IPS-18c (cell line): ENCODE measurements around the gene MAG.

Source experiments
- H3K4me3 ChIP-seq: 2 replicates; pipeline ENCODE4 v1.7.0; 2013; ENCODE audit warnings: low read depth, mild to moderate bottlenecking, low read length, moderate library complexity; ENCODE audit not compliant: insufficient read depth
- H3K9me3 ChIP-seq: one replicate; pipeline ENCODE4 v1.6.1; 2013; ENCODE audit warnings: mild to moderate bottlenecking, low read length, moderate library complexity; ENCODE audit not compliant: control insufficient read depth, insufficient read depth

The MAG gene

GRCh38 chr19:35291259-35291658 lies 702 bp upstream of the MAG start:
- Histone ChIP-seq H3K9me3 (no peaks in the 10 kb centered on the region), H3K4me3 (no peak overlapping the region)

- Histone ChIP-seq H3K9me3 (no peaks in the 10 kb centered on the region), H3K4me3 (no peak overlapping the region)
These were observed 731 bp downstream of the MAG start for GRCh38 chr19:35292421-35293362.

GRCh38 chr19:35293363-35293739 lies 1.4 kb downstream of the MAG start:
- Histone ChIP-seq H3K4me3 (no peak overlapping the region), H3K9me3 (no peaks in the 10 kb centered on the region)

- H3K4me3 ChIP-seq: no peak overlapping the region
- H3K9me3 ChIP-seq: no peaks in the 10 kb centered on the region
These were observed 1.8 kb downstream of the MAG start for GRCh38 chr19:35293808-35294207.

- Histone ChIP-seq H3K9me3 (no peaks in the 10 kb centered on the region), H3K4me3 (no peak overlapping the region)
These were observed 2.4 kb downstream of the MAG start for GRCh38 chr19:35294328-35294727.

- no peak overlapping the region; the same call in 1 of the 2 replicates for H3K4me3 ChIP-seq
- H3K9me3 ChIP-seq: no peaks in the 10 kb centered on the region
These were observed 3.2 kb downstream of the MAG start for GRCh38 chr19:35294859-35295791.

GRCh38 chr19:35295792-35296462 lies 4.0 kb downstream of the MAG start:
- Histone ChIP-seq H3K4me3 (no peak overlapping the region; the same call in 1 of the 2 replicates), H3K9me3 (no peaks in the 10 kb centered on the region)

GRCh38 chr19:35296644-35297514 lies 4.9 kb downstream of the MAG start:
- Histone ChIP-seq H3K4me3 (no peak overlapping the region), H3K9me3 (no peaks in the 10 kb centered on the region)

GRCh38 chr19:35297515-35297848 lies 5.5 kb downstream of the MAG start:
- Histone ChIP-seq H3K4me3 (no peak overlapping the region), H3K9me3 (no peaks in the 10 kb centered on the region)

GRCh38 chr19:35297922-35298321 lies 6.0 kb downstream of the MAG start:
- Histone ChIP-seq H3K4me3 (no peak overlapping the region), H3K9me3 (no peaks in the 10 kb centered on the region)

- Histone ChIP-seq H3K4me3 (no peak overlapping the region), H3K9me3 (no peaks in the 10 kb centered on the region)
These were observed 6.6 kb downstream of the MAG start for GRCh38 chr19:35298561-35298972.

- Histone ChIP-seq H3K4me3 (no peak overlapping the region), H3K9me3 (no peaks in the 10 kb centered on the region)
These were observed 7.8 kb downstream of the MAG start for GRCh38 chr19:35299523-35300338.

GRCh38 chr19:35300339-35300649 lies 8.3 kb downstream of the MAG start:
- H3K9me3 ChIP-seq: no peaks in the 10 kb centered on the region
- H3K4me3 ChIP-seq: no peak overlapping the region

GRCh38 chr19:35301961-35302360 lies 10.0 kb downstream of the MAG start:
- no peak overlapping the region for H3K4me3 ChIP-seq
- no peaks in the 10 kb centered on the region for H3K9me3 ChIP-seq

GRCh38 chr19:35302446-35302845 lies 10.5 kb downstream of the MAG start:
- Histone ChIP-seq H3K9me3 (no peaks in the 10 kb centered on the region), H3K4me3 (no peak overlapping the region)

GRCh38 chr19:35303357-35303915 lies 11.5 kb downstream of the MAG start:
- Histone ChIP-seq H3K9me3 (no peaks in the 10 kb centered on the region), H3K4me3 (no peak overlapping the region)
